ENCODE results near the gene CSDE1. TPM values are rescaled to one million over a fixed set of nuclear protein-coding genes. Genes with fewer than 3 reads are reported as not detected.

CSDE1 gene
- total and polyA plus RNA-seq, 12 donors = 75.6 to 775 (median 422) TPM

DNA sequence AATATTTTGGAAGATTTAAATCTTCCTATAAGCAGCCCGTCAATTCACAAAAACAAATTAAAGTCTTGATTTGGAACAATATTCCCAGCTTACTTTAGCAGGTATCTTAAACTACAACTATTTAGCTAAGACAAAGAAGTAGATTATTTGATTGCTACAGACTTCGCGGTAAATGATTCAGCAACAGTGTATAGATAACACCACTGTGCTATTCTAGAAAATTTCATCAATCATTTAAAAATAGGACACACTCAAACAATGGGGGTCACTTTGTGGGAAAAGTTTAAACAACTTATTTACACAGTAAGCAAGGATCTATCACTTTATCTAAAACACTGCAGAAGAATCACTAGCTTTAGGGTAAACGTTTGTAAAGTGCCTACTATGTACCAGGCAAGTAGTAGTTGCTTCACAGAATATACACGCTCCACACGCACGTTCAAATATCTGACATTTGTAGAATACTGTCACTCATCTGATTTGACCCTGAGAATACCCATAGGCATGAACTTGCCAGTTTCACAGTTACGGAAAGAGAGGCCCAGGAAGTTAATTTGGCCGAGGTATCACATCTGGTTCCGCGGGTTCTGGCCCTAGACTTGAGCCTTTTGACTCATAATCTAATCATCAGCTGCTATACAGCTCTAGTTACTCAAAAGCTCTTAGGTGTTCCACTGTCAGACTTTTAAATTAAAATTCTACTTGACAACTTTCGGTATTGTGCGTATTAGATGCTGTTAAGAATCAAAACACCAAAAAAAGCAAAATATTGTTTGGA lies 88.8 kb downstream of the CSDE1 start:
- no peaks in the 10 kb centered on the region for H3K27me3 ChIP-seq
- intact Hi-C loops (cut with DNase I) = no loop called here
- H3K9me3 ChIP-seq (replicated peaks in 1 of 3) = no peaks in the 10 kb centered on the region
- TF ChIP-seq POLR2A (IDR thresholded peaks at IDR 0.05) = no peak
- TF ChIP-seq, protein P1, sequence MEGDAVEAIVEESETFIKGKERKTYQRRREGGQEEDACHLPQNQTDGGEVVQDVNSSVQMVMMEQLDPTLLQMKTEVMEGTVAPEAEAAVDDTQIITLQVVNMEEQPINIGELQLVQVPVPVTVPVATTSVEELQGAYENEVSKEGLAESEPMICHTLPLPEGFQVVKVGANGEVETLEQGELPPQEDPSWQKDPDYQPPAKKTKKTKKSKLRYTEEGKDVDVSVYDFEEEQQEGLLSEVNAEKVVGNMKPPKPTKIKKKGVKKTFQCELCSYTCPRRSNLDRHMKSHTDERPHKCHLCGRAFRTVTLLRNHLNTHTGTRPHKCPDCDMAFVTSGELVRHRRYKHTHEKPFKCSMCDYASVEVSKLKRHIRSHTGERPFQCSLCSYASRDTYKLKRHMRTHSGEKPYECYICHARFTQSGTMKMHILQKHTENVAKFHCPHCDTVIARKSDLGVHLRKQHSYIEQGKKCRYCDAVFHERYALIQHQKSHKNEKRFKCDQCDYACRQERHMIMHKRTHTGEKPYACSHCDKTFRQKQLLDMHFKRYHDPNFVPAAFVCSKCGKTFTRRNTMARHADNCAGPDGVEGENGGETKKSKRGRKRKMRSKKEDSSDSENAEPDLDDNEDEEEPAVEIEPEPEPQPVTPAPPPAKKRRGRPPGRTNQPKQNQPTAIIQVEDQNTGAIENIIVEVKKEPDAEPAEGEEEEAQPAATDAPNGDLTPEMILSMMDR (IDR thresholded peaks at IDR 0.05) = no peak
- WGBS, 4 donors = 32 to 40% (median 34%) methylated on average over 13 of the region's 13 CpGs
- peak in 4 of 7 donors; percentile 11 to 27 (median 20) for DNase-seq
- H3K4me3 ChIP-seq = peak overlapping the region in 3 of 4 donors; percentile 5 to 62 (median 54)
- H3K36me3 ChIP-seq (replicated peaks in 1 of 2) = no peaks in the 10 kb centered on the region
- peak overlapping the region in 3 of 5 donors; percentile 54 to 90 (median 75) for H3K27ac ChIP-seq
- H3K4me1 ChIP-seq (replicated peaks in 1 of 2) = peaks cover 5 to 7% of the 10 kb centered on the region in 2 donors

DNA sequence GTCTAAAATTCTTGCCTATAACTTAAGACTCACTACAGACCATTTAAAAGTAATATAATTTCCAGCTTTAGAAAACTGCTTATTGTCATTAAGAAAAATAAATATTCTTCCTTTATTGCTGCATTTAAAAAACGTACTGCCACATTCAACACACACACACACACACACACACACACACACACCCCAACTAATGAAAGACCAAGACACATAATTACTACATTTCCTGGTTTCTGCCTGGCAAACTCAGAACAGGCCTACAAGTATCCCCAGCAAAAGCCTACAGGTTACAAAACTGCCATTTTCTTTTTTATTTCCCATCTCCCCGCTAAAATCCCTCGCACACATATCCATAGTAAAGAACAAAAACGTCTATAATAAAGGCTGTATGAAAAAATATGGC lies 89.4 kb downstream of the CSDE1 start:
- TF ChIP-seq, protein P1 (IDR thresholded peaks at IDR 0.05) = no peak
- TF ChIP-seq POLR2A (IDR thresholded peaks at IDR 0.05) = no peak
- Histone ChIP-seq H3K4me3 (peak overlapping the region in 1 of 4 donors; percentile 62), H3K4me1 (replicated peaks in 1 of 2) (peaks cover 5 to 7% of the 10 kb centered on the region in 2 donors), H3K9me3 (replicated peaks in 1 of 3) (no peaks in the 10 kb centered on the region), H3K36me3 (replicated peaks in 1 of 2) (no peaks in the 10 kb centered on the region), H3K27me3 (no peaks in the 10 kb centered on the region), H3K27ac (no peak overlapping the region)
- no peak for DNase-seq
- intact Hi-C loops (cut with DNase I) = no loop called here
- WGBS, 4 donors = 77 to 91% (median 87%) methylated on average over 4 of the region's 4 CpGs

- TF ChIP-seq, protein P1 (IDR thresholded peaks at IDR 0.05) = no peak
- TF ChIP-seq POLR2A (IDR thresholded peaks at IDR 0.05) = no peak
- intact Hi-C loops (cut with DNase I) = no loop called here
- WGBS, 4 donors = 81 to 88% (median 85%) methylated on average over 3 of the region's 3 CpGs
- H3K4me1 ChIP-seq (replicated peaks in 1 of 2) = peaks cover 5 to 7% of the 10 kb centered on the region in 2 donors
- no peak overlapping the region for H3K4me3 ChIP-seq
- no peaks in the 10 kb centered on the region for H3K9me3 ChIP-seq (replicated peaks in 1 of 3)
- H3K36me3 ChIP-seq (replicated peaks in 1 of 2) = no peaks in the 10 kb centered on the region
- no peak for DNase-seq
- H3K27me3 ChIP-seq = no peaks in the 10 kb centered on the region
- H3K27ac ChIP-seq = no peak overlapping the region
These were observed 90.8 kb downstream of the CSDE1 start for GRCh38 chr1:114666954-114667353.

Small RNA genes lying within 50 kb of the gene (small RNA-seq; reads per million reads assigned to genes)
- gene RN7SL432P (0 reads per million in 2 donors), gene RNY1P13 (0 reads per million in 2 donors)

Other genes with a start within 250 kb of the CSDE1 start
- gene TRIM33, start 246.8 kb downstream of the CSDE1 start, total RNA-seq = 10 to 100 TPM; 18.2 to 49.0 (median 27.1) TPM
- 10 to 100 TPM; 13.8 to 28.3 (median 27.0) TPM for gene TRIM33, start 246.8 kb downstream of the CSDE1 start, polyA plus RNA-seq
- gene BCAS2, start 176.4 kb downstream of the CSDE1 start, total RNA-seq = 10 to 100 TPM; 15.5 to 65.6 (median 34.9) TPM
- gene BCAS2, start 176.4 kb downstream of the CSDE1 start, polyA plus RNA-seq = 10 to 100 TPM; 17.8 to 83.5 (median 21.0) TPM
- 1 to 10 TPM in 8 of 9 donors, under 1 TPM in 1; 0.91 to 4.2 (median 2.2) TPM for gene DENND2C, start 87.9 kb downstream of the CSDE1 start, total RNA-seq
- gene DENND2C, start 87.9 kb downstream of the CSDE1 start, polyA plus RNA-seq = 1 to 10 TPM; 1.4 TPM
- gene AMPD1, start 62.4 kb downstream of the CSDE1 start, total RNA-seq = not detected
- gene AMPD1, start 62.4 kb downstream of the CSDE1 start, polyA plus RNA-seq = under 1 TPM in 2 of 3 donors, not detected in 1; 0.24 to 0.29 TPM
- 10 to 100 TPM; 12.5 to 46.6 (median 19.4) TPM for gene NRAS, start 41.2 kb downstream of the CSDE1 start, total RNA-seq
- gene NRAS, start 41.2 kb downstream of the CSDE1 start, polyA plus RNA-seq = 10 to 100 TPM in 2 of 3 donors, 1 to 10 TPM in 1; 5.8 to 26.5 (median 10.1) TPM
- gene SIKE1, start 22.7 kb upstream of the CSDE1 start, total RNA-seq = 10 to 100 TPM; 20.6 to 91.2 (median 36.5) TPM
- 10 to 100 TPM in 2 of 3 donors, 1 to 10 TPM in 1; 9.9 to 23.2 (median 11.6) TPM for gene SIKE1, start 22.7 kb upstream of the CSDE1 start, polyA plus RNA-seq
- gene SYCP1, start 96.9 kb upstream of the CSDE1 start, total RNA-seq = under 1 TPM in 1 of 9 donors, not detected in 8; 0.22 TPM
- under 1 TPM in 1 of 3 donors, not detected in 2; 0.07 TPM for gene SYCP1, start 96.9 kb upstream of the CSDE1 start, polyA plus RNA-seq